Gastrocnemius medialis (tissue), 4 donors: ENCODE data around the gene CCDC188. TPM values are rescaled to one million over a fixed set of nuclear protein-coding genes. Genes with fewer than 3 reads are reported as not detected.

Experiments used
- ATAC-seq, 2 donors: fragments of 150-250 bp; one replicate each; pipeline ENCODE4 v1.9.1; 2016
- DNase-seq, 2 donors: peaks; one replicate each; pipeline ENCODE4 v3.0.0-alpha.2; 2019
- H3K27ac ChIP-seq, 4 donors: fragments of 200-600 bp; sonication (generic); 1 replicate in 1 of 4; 2 replicates in 3 of 4; pipeline ENCODE4 v1.5.1; 2016 to 2018; ENCODE audit warnings: mild to moderate bottlenecking in 2 of 4, moderate library complexity in 1 of 4
- H3K27me3 ChIP-seq, 3 donors: fragments of 200-600 bp; sonication (generic) in 2 of 3; 1 replicate in 1 of 3; 2 replicates in 2 of 3; pipeline versions ENCODE4 v1.5.1 to v1.6.0; 2016 to 2019; ENCODE audit warnings: mild to moderate bottlenecking in 1 of 3, moderate library complexity in 1 of 3
- H3K36me3 ChIP-seq, 2 donors: fragments of 200-600 bp; sonication (generic) in 1 of 2; one replicate each; pipeline ENCODE4 v1.5.1; 2017 to 2018
- H3K4me1 ChIP-seq, 2 donors: fragments of 200-600 bp; sonication (generic) in 1 of 2; one replicate each; pipeline ENCODE4 v1.5.1; 2016 to 2017; ENCODE audit warnings: mild to moderate bottlenecking in 2 of 2
- H3K4me3 ChIP-seq, 4 donors: fragments of 200-600 bp; sonication (generic) in 3 of 4; 1 replicate in 1 of 4; 2 replicates in 3 of 4; pipeline ENCODE4 v1.5.1; 2016 to 2019; ENCODE audit warnings: mild to moderate bottlenecking in 2 of 4
- H3K9me3 ChIP-seq, 3 donors: fragments of 200-600 bp; sonication (generic) in 2 of 3; 1 replicate in 1 of 3; 2 replicates in 2 of 3; pipeline ENCODE4 v1.5.1; 2016 to 2019
- CTCF ChIP-seq, 5 experiments: fragments of 450-650 bp in 3 of 5; fragments of 200-600 bp in 2 of 5; sonication (generic) in 2 of 5; IDR thresholded peaks in 4 of 5; conservative IDR thresholded peaks in 1 of 5; 1 replicate in 4 of 5; 2 replicates in 1 of 5; pipeline ENCODE4 v1.5.1; 2016 to 2019; ENCODE audit warnings: antibody characterized with exemption in 5 of 5, mild to moderate bottlenecking in 3 of 5, moderate library complexity in 3 of 5
- POLR2A ChIP-seq, 2 donors: fragments of 450-650 bp; IDR thresholded peaks; one replicate each; pipeline ENCODE4 v1.6.1; 2017; ENCODE audit warnings: antibody characterized with exemption in 2 of 2, mild to moderate bottlenecking in 2 of 2, moderate library complexity in 2 of 2
- in situ Hi-C, 4 donors: fragments of 200-750 bp; cut with MboI; loops; one replicate each; pipeline versions ENCODE4 v1.15.0 to v1.8.0; 2017; ENCODE audit warnings: low sequenced_read_pairs in 4 of 4
- intact Hi-C: fragments of 100-400 bp; cut with DNase I; formaldehyde crosslinking; loops from one replicate; pipeline ENCODE4 v1.15.1; 2023; ENCODE audit warnings: low total_unique reads
- total RNA-seq, 4 donors: library from RNA; depleted of rRNA; stranded (reverse); fragments of >200 nt; gene quantifications; one replicate each; pipeline versions ENCODE4 v1.1.0 to v1.2.3, GENCODE V29; 2016

The CCDC188 gene
- total RNA-seq, 4 donors from 2014 or later = 0.82 to 3.5 TPM; not detected in 2

DNA sequence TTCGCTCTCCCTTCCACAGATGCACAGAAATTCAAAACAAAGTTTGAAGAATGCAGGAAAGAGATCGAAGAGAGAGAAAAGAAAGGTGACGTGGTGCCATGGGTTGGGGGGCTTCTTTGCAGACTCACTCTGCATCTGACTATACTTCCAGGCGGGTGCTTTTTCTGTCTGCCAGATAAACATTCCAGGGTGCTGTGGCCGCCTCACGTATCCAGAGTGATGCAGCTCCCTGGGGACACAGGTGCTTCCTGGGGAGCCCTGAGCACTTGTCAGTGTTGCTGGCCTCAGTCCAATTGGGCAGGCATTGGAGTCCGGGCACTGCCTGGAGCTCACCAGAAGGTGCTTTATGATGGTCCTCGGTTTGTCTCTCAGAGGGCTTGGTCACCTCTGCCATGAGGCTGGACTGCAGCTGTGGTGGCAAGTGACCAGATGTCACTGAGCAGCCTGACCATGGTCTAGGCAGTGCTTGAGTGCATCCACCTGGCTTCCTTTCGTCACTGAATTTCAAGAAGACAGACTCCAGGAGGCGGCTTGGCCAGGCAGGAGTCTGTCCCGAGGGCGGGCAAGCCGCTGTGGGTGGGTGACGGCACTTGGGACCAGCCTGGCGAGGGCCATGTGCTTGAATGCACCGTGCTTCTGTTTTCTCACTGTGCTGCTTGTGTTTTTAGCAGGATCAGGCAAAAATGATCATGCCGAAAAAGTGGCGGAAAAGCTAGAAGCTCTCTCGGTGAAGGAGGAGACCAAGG lies 24.4 kb downstream of the CCDC188 start:
- DNase-seq (no peak), ATAC-seq (no peak)
- Histone ChIP-seq H3K4me1 (peaks cover 8 to 16% of the 10 kb centered on the region in 2 donors), H3K9me3 (no peaks in the 10 kb centered on the region), H3K27ac (peak overlapping the region in 1 of 4 donors; percentile 76), H3K27me3 (no peaks in the 10 kb centered on the region), H3K36me3 (peaks cover 0 to 30% of the 10 kb centered on the region in 2 donors), H3K4me3 (no peak overlapping the region)
- TF ChIP-seq CTCF (IDR thresholded peaks at IDR 0.05 in 4 of 5, conservative IDR thresholded peaks at IDR 0.05 in 1 of 5) (no peak), POLR2A (IDR thresholded peaks at IDR 0.05) (no peak)
- in situ Hi-C loops = no loop called here
- intact Hi-C loops = loop anchor here (5.0 kb wide), 1 partner anchor 154 kb away; no protein-coding TSS in a partner anchor

DNA sequence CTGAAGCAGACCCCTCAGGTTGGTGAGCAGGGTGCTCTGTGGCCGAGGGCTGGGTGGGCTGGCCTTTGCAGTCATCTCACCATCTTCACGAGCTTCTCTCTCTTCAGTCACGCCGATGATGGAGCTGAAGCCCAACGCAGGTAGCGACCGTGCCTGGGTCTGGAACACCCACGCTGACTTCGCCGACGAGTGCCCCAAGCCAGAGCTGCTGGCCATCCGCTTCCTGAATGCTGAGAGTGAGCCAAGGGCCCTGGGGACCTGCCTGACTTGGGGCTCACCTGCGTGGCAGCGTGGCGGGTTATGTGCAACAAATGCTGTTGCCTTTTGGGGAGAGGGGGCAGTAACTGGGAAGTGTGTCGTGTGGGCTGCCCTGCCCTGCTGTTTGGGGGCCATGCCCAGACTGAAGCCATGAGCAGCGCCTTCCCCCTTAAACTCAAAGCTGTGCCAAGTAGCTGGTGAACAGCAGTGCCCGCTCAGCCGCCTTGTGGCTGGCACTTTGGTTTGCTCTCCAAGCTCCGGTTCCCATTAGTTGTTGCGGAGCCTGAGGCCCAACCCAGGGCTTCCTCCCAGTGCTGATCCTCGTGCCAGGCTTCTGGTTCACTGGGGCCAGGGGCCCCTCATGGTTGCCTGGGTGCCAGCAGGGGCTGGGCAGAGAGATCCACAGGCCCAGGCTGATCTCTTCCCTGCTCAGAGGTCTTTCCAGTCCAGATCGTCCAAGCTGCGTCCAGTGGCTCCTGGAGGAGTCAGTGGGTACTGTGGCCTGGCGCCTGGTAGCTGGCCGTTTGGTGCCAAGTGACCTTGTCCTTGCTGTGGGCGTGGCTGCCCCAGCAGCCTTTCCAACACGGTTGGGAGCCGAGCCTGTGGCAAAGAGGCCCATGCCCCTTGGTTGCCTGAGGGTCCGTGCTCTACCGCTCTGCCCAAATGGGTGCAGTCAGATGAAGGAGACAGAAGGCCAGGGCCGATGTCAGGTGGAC lies 25.4 kb downstream of the CCDC188 start:
- Histone ChIP-seq H3K27ac (peak overlapping the region in 3 of 4 donors; percentile 17 to 76 (median 40)), H3K4me3 (no peak overlapping the region), H3K27me3 (no peaks in the 10 kb centered on the region), H3K36me3 (peaks cover 0 to 38% of the 10 kb centered on the region in 2 donors), H3K4me1 (peaks cover 8 to 12% of the 10 kb centered on the region in 2 donors), H3K9me3 (no peaks in the 10 kb centered on the region)
- DNase-seq (no peak), ATAC-seq (peak in 1 of 2 donors; percentile 41)
- in situ Hi-C loops (no loop called here), intact Hi-C loops (loop anchor here (5.0 kb wide), 1 partner anchor 153 kb away; no protein-coding TSS in a partner anchor)
- no peak for TF ChIP-seq POLR2A (IDR thresholded peaks at IDR 0.05)
- TF ChIP-seq CTCF (IDR thresholded peaks at IDR 0.05 in 4 of 5, conservative IDR thresholded peaks at IDR 0.05 in 1 of 5) = no peak

DNA sequence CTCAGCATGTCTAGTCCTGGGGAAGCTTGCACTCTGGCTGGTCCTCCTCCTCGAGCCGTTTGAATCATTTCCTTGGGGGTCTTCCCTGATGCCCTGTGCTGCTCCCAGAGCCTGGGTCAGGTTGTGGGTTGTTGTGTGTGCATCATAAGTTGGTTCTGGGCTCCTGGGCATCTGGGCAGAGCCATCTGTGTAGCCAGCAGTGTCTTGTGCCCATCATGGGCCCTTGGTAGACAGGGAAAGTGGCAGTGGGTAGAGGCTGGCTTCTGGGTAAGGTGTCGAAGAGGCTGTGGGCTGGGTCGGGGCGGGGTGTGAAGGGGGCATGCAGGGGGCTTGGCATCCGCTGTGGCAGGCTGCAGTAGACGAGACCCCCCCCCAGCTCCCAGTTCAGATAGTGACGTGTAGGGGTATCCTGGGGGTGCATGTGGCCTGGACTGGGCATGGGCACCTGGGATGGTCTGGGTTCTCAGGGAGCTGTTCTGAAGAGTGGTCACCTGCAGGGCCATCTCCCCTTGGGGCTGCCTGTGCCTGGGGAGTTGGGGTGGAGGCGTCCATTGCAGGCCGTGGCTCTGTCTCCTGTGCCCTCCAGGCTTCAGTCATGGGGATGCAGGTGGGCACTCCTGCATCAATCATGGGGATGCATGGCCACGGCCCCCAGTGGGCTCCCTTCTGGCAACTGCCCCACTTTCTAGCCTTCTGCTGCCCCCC lies 26.6 kb downstream of the CCDC188 start:
- Histone ChIP-seq H3K27me3 (no peaks in the 10 kb centered on the region), H3K36me3 (peaks cover 0 to 51% of the 10 kb centered on the region in 2 donors), H3K4me1 (peaks cover 7 to 8% of the 10 kb centered on the region in 2 donors), H3K4me3 (no peak overlapping the region), H3K9me3 (no peaks in the 10 kb centered on the region), H3K27ac (no peak overlapping the region)
- TF ChIP-seq CTCF (IDR thresholded peaks at IDR 0.05 in 4 of 5, conservative IDR thresholded peaks at IDR 0.05 in 1 of 5) = no peak
- no peak for TF ChIP-seq POLR2A (IDR thresholded peaks at IDR 0.05)
- no peak for ATAC-seq
- DNase-seq = no peak
- in situ Hi-C loops = no loop called here
- intact Hi-C loops = no loop called here

DNA sequence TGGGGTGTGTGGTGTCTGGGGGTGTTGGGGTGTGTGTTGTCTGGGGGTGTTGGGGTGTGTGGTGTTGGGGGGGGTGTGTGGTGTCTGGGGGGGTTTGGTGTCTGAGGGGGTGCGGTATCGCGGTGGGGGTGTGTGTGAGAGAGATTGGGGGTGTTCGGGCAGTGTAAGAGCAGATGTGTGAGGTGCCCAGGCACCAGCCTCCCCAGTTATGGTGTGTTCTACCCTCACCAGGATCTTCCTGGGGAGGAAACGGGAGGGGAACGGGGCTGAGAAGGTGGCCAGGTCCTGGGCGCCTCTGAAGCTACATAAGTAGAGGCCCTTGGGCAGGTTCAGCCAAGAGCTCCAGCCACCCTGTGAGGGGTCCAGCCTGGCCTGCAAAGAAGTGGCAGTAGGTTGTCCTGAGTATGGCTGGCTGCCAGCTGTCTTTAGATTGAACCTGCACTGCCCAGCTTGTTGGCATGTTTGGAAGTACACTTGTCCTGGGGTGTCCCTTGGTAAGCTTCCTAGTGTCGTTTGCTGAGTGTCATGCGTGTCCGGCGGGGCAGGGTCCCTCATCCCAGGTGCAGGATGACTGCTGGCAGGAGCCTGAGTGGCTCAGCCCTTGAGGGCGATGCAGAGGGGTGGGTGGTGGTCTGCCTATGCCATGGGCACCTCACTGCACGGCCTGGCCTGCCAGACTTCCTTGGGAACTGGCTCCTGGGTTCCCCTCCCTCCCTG lies 27.3 kb downstream of the CCDC188 start:
- no peak for ATAC-seq
- no peak for TF ChIP-seq CTCF (IDR thresholded peaks at IDR 0.05 in 4 of 5, conservative IDR thresholded peaks at IDR 0.05 in 1 of 5)
- TF ChIP-seq POLR2A (IDR thresholded peaks at IDR 0.05) = no peak
- DNase-seq = no peak
- no peaks in the 10 kb centered on the region for H3K9me3 ChIP-seq
- H3K36me3 ChIP-seq = peaks cover 0 to 54% of the 10 kb centered on the region in 2 donors
- H3K4me1 ChIP-seq = peaks cover 11 to 14% of the 10 kb centered on the region in 2 donors
- no peak overlapping the region for H3K4me3 ChIP-seq
- no peak overlapping the region for H3K27ac ChIP-seq
- no peaks in the 10 kb centered on the region for H3K27me3 ChIP-seq
- intact Hi-C loops (no loop called here), in situ Hi-C loops (no loop called here)
